NCI-H82 (cell line): ENCODE data around the gene CPA3.

Experiments used
- DNase-seq: peaks from one replicate; lab custom pipeline; 2025; lab: John Stamatoyannopoulos, UW

The CPA3 gene, protein sequence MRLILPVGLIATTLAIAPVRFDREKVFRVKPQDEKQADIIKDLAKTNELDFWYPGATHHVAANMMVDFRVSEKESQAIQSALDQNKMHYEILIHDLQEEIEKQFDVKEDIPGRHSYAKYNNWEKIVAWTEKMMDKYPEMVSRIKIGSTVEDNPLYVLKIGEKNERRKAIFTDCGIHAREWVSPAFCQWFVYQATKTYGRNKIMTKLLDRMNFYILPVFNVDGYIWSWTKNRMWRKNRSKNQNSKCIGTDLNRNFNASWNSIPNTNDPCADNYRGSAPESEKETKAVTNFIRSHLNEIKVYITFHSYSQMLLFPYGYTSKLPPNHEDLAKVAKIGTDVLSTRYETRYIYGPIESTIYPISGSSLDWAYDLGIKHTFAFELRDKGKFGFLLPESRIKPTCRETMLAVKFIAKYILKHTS

DNA sequence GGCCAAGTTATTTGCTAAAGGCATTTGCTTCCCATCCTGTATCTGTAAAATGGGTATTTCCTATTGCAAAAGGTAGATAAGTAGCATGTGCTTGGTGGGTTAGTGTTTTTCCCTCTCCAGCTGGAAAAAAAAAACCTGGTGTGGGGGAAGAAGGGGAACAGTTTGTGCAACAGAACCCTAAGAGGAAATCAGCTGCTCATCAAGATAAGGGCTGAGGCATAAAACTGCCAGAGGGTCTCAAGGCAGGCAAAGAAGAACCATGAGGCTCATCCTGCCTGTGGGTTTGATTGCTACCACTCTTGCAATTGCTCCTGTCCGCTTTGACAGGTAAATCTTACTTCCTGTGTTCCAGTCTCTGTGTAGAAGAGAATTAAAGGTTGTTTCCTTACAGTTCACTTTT lies at the start of gene CPA3:
TSS of gene CPA3 (plus strand) at position 248 of the 400 bp plus-strand sequence. CDS start at position 260, 12 bp downstream.
- no peak for DNase-seq

DNA sequence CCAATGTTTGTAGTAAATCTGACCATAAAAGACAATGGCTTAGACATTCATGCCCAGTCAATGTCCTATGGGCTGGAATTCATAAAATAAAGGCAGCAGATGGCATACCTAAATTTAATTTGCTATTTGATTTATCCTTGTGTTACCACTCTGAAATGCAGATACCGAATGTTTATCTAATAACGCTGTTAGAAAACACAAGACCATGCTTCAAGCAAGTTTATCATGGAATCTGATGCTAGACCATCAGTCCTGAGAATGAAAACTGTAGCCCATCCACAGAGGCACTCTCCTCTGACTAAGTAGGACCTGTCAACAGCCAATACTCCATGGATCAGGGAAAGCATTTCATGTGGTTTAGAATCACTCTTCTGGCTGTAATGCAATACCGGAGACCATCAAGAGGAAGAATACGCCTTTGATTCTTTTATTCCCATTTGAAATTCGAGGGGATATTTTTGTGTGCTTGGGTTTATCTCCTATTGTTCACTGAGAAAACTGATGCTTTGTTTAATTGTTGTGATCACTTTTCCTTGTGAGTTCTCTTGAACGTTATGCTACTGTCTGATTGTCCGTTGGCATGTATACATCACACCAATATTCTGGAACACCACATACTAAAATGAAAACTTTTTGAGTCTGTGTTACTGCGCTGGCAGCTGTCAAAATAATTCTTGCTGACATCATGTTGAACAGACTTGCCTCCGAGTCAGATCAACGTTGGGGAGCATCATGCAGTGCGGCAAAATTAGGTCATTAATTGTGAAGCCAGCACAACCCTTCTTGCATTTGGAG lies 49.6 kb upstream of the CPA3 start:
- no peak for DNase-seq

DNA sequence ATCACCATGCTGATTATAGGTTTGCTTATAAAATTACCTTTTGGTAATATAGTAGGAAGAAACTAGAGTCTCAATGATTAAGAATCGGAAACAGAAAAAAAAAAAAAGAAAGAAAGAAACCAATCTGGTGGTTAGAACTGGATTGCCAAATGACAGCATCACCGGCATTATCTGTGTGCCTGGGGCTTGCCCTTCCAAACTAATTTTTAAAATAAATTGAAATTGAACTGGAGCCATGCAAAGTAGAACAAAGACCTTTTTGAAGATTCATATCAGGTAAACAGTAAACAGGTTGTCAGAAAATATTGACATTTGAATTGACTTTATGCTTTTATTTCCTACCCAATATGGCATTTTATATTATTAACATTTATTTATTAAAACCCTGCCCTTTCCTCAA lies 48.7 kb upstream of the CPA3 start:
- DNase-seq, result no peak

DNA sequence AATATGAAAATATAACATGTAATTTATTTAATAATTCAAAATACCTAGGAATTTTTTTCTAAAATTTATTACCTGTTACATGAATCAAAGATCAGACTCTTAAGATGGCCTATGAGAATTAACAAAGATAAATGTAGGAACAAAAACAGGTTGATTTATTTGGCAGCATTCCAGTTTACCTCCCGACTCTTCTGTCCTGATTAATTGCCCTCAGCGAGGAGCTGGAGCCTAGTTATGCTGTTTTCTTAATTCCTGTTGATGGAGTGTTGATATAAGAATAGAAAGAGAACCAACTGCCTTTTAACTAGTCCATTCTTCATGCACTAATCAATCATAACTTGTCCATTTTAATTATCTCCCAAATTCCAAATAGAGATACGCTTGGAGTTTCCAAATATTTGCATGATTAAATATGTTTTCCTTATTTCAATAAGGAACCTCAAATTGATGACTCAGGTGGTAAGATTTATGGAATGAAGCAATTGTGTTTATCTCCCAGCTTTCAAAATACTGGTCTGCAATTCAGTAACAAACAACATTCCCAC lies 48.0 kb upstream of the CPA3 start:
- DNase-seq, result peak; percentile 54

DNA sequence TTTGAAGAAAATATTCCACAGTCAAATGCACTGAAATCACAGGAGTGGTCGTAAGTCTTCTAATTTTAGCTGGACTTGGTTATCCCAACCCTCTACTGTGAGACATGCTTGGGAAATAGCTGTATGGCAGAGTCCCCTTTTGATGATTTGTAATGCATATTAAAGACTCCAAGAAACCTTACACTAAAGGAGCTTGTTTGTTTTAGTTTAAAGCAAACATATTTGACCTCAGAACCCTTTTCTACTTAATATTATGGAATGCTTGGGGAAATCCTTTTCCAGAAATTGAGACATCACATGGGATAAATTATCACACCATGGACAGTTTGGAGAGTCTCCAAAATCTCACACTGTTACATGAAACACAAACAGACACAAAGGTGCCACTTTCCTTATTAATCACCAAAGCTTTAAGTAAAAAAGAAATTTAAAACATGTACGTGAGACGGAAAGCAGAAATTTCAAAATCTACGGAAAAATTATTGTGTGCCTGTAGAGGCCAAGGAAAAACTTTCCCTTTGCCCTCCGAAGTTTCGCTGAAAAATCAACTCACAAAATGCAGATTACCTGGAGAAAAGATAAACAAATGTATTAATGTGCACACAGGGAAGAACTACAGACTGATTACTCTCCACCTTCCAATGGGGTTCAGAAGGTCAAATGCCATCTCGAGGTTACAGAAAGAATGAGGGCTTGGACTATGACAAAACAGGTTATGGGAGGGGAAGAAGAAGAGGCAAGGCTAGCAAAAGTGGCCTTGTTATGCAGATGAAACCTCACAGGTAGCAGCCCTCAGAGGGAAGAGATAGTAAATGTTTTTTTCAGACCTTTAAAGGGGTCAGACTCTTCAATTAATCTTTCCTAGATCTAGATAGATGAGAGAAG lies 44.5 kb upstream of the CPA3 start:
- DNase-seq, result no peak

DNA sequence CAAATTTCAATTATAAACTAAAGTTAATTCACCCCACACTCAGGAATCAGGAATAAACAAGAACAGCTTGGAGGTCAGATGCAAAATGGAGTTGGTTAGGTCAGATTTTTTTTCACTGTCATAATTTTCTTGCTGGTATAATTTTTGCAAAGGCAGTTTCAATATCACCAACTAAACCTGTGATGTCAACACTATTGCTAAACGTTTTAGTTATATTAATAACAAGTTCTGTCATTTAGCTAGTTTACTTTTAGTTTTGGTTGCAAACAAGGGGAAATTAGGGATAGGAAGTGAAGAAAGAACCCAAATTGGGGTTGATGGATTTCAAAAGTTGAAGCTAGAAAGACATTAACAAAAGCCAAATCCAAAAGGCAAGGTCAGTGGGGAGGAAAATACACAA lies 42.1 kb upstream of the CPA3 start:
- DNase-seq, result no peak

DNA sequence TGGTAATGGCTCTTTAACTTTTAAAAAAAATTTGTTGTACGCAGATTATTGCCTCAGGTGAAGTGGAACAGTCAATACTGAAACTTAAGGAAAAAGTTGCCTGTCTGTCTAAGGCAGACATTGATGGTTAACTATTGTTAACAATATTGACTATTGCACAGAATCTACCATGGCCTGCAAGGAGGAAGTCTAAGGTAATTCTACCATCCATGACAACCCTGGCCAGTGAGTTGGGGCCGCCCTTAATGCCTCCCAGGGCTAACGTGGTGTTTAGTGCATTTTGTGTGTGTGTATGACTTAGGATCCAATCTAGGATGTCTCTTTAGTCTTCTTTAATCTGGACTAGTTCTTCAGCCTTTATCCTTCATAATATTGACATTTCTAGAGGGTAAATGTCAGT lies 39.6 kb upstream of the CPA3 start:
- no peak for DNase-seq

DNA sequence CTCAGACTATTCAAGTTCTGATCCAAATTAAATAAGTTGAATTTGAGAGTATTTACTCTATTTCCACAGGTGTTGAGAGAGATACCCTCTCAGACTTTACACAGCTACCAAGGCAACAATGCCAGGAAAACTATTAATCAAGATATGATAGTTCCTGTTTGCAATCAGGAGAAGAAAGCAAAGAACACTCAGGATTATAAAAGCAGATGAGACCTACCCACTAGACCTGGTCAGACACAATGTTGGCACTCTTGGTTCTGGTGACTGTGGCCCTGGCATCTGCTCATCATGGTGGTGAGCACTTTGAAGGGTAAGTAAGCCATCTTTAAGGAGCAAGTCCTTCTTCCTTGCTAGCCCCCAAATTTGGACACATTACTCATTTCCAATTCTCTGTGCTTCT lies 37.5 kb upstream of the CPA3 start, which contains the start of gene CPB1:
TSS of gene CPB1 (plus strand) at position 227 of the 400 bp plus-strand sequence. CDS start at position 240, 13 bp downstream.
- DNase-seq, result no peak

DNA sequence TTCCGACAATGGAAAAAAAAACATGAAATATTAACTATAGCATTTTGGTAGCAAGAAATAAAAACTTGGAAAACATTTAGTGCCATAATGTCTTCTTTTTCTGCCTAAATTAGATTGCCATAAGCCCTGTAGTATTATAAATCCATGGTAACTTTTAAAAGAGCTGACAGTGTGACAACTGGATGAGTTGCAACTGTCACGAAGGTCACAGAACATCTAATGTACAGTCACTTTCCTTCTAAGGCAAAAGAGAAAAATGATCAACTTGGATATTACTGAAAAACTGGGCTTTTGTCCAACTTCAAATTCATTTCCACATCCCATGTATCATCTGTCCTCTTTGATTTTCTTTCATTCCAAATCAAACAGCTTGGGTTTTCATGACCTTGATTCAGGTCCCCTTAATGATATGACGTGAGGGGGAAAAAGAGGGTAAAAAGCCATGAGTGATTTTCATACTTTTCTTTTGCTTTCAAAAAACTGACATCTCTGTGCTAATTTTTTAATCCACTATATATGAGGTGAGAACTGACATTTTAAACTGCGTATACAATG lies 36.9 kb upstream of the CPA3 start:
- DNase-seq, result no peak

DNA sequence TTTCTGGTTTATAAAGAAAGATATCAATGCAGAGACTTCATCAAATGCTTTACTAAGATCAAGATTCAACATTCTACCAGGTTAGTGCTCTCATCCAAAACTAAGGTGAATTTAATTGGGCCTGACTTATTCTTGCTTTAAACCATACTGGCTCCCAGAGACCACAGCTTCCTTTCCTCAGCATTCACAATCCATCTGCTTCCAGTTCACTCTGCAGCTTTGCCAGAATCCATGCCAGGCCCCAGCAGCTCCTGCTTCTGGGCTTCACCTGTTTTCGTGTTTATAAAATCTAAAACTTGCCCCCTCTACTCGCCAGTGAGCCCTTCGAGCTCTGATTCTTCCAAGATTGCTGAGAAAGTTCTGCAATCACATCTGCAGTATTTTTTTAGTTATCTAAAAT lies 35.2 kb upstream of the CPA3 start:
- DNase-seq, result no peak

DNA sequence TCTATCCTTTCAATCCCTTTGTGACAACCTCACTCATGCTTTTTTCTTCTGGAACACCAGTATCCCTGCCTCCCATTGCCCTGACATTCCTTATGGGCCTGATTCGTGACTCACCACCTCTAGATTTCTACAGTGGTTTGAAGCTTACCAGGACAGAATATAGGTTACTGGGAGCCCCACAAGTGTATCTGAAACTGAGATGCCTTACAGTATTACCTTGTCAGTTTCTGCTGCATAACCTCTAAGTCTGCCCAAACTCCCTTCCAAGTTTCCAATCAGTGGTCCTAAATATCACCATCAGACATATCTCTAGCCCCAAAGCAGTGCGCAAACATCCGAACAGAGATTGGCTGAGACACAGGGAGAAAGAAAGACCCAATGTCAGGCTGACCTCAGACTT lies 31.9 kb upstream of the CPA3 start:
- DNase-seq, result no peak

DNA sequence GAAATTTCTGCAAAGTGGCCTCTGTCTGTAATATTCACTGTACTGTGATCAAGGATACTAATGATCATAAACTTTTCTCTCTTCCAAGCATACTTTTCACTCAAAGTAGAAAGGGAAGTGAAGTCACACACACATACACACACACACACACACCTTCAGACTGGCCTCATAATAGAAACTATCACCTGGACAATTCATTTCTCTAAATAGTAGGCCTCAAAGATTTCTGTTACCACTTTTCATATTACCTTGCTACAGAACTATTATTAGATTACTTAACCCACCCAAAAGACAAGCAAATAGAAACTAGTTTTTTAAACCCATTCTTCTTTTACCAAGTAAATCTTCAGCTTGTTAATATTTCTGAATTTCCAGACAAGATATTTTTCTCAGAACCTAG lies 25.3 kb upstream of the CPA3 start:
- DNase-seq, result no peak

DNA sequence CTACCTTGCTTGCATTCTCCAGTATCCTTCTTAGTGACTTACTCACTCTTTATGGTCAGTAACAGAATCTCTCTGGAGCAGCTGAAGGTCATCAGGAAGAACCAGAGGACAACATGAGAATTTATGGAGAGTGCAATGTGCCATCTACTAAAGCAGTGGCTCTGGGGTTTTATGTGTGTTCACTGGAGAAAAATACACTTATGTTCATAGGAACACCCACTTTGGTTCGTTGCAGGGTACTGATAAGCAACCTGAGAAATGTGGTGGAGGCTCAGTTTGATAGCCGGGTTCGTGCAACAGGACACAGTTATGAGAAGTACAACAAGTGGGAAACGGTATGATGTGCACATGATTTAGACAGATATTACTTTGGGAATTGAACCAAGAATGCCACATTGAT lies 24.6 kb upstream of the CPA3 start:
- DNase-seq, result no peak

DNA sequence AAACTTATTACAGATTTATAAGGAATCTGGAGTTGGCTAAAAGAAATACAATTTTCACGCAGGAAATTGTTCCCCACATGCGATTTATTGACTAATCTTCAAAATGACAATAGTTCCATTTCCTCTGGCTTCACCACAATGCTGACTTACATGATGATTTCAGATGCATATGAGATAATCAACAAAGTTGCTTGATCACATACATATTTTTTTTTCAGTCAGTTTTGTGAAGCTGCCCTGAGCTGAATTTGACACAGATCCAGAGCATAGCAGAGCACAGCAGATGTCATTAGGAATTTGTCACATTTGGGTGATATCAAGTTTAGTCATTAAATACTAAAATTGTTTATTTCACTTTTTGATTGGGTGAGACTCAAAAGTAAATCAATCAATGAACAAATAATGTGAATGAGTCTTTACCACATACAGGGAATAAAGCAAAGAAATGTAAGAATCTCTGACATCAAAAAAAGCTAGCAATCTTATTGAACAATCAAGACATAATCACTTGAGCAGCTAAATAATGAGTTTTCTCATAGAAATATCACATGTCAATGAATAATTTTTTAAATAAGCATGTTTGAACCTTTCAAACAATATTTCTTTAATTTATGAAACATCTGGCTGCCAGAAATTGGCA lies 19.2 kb upstream of the CPA3 start:
- no peak for DNase-seq

DNA sequence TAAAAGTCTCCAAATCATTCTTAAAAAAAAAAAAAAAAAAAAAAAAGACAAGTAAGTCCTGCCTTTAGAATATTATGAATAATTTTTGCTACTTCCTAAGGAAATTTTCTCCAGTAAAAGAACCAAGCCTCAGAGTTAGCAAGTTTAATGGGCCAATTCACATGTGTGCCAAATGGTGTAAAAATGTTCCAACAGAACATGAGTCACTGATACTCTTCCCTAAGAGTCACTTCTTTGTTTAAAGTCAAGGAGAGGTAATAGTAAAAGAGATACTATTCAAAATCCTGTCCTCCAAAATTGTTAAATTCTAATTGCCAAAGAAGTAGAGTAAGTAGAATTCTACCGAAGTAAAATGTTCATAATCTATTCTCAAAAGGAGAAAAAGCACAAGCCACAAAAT lies 17.7 kb upstream of the CPA3 start:
- DNase-seq, result no peak

DNA sequence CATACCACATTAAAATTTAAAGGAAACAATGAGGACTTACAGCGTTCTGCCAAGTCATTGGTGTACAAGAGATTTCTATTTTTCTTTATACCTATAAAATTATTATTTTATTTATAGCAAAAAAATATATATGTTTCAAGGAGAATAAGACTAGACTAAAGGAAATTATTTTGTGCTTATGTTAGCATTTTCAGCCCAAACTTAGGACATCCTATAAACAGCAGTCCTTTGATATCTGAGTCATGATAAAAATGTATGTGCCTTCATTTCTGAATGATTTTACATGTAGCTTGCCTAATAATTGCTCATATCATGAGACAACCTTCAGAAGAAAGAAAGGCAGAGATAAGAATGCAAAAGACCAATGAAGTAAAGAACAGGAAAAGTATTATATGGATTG lies 16.7 kb upstream of the CPA3 start:
- DNase-seq, result no peak

DNA sequence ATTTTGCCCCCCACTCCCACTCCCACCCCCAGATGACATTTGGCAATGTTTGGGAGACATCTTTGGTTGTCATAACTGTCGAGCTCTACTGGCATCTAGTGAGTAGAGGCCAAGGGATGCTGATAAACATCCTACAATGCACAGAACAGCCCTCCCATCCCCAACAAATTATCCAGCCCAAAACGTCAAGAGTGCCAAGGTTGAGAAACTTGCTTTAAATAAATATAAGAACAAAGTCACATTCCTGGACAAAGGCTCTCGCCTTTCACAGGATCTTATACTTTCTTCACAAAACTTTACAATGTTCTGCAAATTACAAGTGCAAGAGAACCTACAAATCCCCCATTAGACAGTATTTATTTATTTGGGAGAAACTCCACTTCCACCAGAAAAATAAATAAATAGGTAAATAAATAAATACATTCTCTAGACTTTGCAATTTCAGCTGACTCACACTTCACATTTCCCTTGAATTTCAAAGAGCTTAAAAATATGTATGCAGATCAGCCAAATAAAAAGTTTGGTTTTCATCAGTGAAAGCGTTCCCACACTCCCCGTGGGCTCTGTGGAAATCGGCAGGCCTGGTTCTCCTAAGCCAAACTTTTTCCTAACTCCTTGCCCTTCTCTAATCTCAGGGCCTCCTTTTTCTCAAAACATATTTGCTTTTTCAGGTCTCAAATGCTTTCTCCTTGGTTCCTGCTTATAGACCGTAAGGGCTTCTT lies 12.7 kb upstream of the CPA3 start:
- DNase-seq, result no peak

DNA sequence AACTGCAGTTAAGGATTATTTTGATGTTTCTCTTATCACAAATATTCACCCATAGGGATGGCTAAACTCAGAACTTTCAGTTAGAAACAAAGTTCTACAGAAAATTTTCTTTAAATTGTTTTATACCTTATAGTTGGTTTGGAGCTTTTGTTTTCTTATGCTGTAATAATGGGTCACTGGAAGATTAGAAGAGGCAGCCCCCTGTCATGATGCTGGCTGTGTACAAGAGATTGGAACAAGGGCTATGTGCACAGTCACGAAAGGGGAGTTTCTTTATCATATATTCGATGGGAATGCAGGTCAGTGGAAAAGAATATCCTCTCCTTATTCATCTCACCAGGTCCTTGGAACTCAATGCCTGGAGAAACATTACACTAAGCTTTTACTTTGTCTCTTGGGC lies 12.0 kb upstream of the CPA3 start:
- no peak for DNase-seq

DNA sequence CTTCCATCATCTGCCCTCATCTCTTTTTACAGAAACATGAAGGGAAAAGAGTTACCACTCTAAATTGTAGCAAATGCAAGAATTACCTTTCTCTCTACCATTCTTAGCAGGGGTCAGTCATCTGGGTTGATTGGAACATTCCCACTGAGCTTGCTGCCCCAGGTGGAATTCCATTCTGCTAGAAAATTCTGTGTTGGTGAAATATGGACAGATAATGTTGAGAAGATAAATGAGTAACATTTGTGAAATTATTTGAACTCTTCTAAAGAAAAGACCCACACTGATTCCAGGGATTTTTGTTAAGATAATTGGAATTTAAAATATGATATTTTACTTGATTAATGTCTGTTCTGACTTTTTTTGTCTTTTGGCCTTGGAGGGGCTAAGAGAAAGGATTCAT lies 11.0 kb upstream of the CPA3 start:
- no peak for DNase-seq

DNA sequence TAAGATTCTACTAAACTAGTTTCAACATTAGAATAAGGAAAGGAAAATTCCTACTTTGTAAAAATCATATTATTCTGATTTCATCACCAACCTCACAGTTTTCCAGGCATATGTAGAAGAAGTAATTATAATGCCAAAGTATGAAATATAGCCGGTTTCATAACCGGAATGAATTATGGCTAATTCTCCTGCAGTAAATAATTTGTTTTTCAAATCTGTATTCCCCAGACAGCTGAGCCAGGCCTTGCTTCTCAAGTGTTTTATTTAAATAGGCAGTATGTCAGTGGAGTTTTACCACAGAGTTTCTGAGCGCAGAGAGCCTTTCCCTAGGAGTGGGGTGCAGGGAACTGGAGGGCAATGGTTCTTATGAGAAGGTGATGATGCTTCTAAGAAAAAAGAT lies 8.7 kb upstream of the CPA3 start:
- no peak for DNase-seq

DNA sequence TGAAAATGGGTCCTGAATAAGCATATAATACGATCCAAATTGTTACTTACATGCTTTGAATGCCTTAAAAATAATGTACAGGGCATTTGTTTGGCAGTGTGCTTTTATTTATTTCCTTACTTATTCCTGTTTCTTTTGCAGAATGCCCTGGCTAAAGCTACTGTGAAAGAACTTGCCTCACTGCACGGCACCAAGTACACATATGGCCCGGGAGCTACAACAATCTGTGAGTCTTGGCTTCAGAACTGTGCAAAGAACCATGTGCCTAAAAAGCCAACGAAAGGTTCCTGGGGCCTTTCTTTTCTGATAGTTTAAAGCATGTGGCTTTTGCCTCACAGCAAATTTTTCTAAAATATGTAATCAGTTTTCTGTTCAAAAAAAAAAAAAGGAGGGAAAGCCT lies 7.8 kb upstream of the CPA3 start:
- no peak for DNase-seq
